SHP77 (cell line): ENCODE data around the gene TCERG1L.

Experiments used
- DNase-seq, 2 experiments: peaks; one replicate each; lab custom pipeline; 2025; lab: John Stamatoyannopoulos, UW

Gene TCERG1L

GRCh38 chr10:131270461-131271190 is 40.9 kb downstream of the TCERG1L start:
- no peak for DNase-seq

GRCh38 chr10:131269776-131270460 is 41.6 kb downstream of the TCERG1L start:
- DNase-seq, result no peak

DNA sequence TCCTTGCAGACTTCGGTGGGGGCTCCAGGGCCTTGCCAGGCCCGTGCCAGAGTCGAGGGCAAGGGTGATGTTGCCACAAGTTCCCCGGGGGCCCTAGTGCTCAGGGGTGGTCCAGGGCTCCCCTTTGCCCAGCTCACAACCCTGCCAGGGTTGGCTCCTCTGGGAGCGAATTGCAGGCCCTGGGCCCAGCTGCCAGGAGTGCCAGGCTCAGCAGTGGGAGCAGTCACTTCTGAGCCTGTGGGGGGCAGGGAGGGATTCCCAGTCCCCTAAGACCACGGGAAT is 43.8 kb downstream of the TCERG1L start:
- no peak for DNase-seq

- no peak for DNase-seq
Observed at GRCh38 chr10:131266936-131267813, 44.3 kb downstream of the TCERG1L start.

DNA sequence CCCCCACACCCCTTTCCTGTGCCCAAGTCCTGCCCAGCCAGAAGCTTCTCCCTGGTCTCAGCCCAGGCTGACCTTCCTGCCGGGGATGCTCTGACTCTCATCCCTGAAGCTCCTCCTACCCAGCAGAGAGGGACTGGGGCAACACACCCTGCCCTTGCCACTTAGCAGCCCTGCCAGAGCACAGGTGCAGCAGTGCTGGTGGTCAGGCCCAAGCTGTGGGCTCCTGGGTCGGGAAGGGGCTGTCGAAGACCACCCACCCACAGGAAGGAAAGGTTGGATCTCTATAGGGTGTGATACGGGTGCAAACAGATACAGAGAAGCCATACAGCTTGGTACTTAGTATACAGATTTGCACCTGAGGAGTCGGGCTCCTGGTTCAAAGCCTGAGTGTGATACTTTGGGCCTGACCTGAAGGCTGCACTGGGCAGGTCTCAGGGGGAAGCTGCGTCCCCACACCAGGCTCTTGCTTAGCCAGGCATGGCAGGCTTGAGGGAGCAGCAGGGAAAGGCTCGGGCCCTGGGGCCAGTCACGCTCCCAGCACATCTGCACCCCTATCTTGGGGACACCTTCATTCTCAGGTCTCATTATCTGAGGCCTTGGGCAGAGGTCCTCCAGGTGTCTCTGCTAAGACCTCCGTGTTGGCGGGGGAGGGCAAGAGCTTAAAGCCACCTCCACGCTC is 47.3 kb downstream of the TCERG1L start:
- DNase-seq, result no peak

GRCh38 chr10:131261890-131262475 is 49.5 kb downstream of the TCERG1L start:
- DNase-seq, result no peak

GRCh38 chr10:131260452-131261211 is 50.9 kb downstream of the TCERG1L start:
- DNase-seq, result no peak

GRCh38 chr10:131260031-131260430 is 51.5 kb downstream of the TCERG1L start:
- DNase-seq, result no peak

- no peak for DNase-seq
Observed at GRCh38 chr10:131259535-131259934, 52.0 kb downstream of the TCERG1L start.

DNA sequence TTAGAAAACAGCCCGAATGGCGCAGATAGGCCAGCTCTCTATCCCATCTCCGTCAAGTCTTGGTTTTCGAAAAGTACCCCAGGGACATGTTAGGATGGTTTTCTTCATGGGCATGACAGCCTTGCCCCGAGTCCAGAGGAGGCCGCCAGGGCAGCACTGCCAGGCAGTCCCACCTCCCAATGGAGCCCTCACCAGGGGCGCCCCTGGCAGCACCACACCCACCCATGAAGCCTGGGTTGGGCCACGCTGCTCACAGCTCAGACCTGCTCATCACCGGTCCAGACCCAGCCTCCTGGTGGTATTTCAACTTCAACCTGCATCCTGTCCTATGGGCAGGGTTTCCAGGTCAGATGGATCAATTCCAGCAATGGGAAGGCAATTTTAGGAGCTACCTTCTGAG is 53.3 kb downstream of the TCERG1L start:
- DNase-seq, result no peak

GRCh38 chr10:131257027-131257426 is 54.5 kb downstream of the TCERG1L start:
- DNase-seq, result no peak

- DNase-seq, result no peak
Observed at GRCh38 chr10:131254859-131255252, 56.7 kb downstream of the TCERG1L start.

DNA sequence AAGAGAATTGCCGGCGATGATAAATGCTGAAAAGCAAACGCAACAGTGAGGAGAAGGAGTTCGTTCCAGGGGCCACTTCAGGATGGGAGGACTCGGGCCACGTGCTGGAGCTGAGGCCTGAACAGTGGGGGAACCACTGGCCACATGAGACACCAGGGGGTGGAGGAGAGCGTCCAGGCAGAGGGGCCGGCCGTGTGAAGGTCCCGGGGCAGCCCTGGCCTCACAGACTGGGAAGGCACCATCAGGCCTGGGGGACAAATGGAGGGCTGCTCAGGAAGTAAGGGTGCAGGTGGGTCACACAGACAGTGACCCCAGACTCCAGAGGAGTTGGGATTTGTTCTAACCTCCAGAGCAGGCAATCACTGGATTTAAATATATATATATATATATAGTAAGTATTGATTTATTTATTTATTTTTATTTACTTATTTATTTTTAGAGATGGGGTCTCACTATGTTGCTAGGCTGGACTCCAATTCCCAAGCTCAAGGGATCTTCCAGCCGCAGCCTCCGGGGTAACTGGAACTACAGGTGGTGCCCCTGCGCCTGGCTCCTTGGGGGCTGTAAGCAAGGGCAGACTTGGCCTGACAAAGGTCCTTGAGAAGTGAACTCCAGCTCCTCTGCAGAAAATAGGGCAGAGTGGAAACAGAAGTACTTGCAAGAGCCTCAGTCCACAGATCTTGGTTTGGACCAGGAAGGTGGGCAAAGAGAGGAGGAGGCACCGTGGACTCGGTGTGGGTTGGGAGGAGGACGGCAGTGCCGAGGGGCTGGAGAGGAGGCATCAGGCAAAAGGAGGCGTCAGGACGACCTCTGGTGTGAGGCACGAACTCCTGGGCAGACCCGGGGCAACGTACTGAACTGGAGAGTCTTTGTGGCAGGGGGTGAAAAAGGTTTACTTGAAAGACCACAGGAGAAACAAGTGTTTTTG is 57.3 kb downstream of the TCERG1L start:
- no peak for DNase-seq

DNA sequence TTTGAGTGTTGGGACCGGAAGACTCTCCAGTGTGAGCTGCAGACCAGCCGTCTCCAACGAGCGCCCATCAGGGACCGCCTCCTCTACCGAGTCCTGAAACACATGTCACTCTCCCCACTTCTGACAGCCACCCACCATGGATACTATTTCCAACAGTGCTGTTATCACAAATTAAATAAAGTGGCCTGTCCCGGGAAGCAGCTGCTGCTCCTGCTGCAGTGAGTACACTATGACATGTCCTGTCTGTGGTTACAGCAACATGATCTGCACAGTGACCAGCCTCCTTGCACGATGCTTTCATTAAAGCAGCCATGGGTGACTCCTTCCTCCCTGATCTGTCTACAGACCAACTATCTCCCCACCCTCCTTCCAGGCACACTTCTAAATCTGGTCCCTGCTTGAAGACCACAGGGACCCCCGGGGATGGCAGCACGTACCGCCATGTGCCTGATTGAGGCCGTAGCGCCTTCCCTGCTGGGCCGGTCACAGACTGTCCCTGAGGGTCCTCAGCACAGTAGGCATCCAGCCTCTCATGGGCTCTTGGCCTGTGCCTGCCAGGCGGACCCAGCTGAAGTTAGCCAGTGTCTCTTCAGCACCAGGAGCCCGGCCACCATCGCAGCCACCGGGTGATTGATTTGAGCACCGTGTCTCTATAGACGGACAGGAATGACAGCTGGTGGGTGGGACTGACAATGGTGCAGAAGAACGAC is 58.8 kb downstream of the TCERG1L start:
- no peak for DNase-seq

- no peak for DNase-seq
Observed at GRCh38 chr10:131251146-131251541, 60.4 kb downstream of the TCERG1L start.

GRCh38 chr10:131250454-131251145 is 60.9 kb downstream of the TCERG1L start:
- no peak for DNase-seq

DNA sequence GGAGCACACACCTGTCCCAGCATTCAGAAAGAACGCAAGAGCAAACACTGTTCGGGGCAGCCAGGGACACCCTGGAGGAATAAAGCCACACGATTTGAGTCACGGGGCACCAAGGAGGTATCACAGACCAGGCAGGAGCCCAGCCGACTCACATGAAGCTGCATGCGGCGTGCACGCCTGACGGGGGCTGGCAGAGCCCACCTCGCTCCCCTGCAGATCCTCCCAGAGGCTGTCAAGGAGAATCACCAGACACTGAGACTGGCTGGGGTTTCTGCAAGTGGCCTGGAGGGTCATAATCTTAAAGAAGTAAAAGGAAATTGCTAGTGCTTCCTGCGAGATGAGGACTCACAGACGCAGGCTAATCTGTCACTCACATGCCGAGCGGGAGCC is 61.6 kb downstream of the TCERG1L start:
- no peak for DNase-seq

- DNase-seq, result no peak
Observed at GRCh38 chr10:131249238-131249954, 62.1 kb downstream of the TCERG1L start.
